KOPT-K1 (cell line): ENCODE results near the gene TRAPPC3.

Experiments
- H3K27ac ChIP-seq: fragments of 200-600 bp; sonication (generic); 2 replicates; pipeline ENCODE4 v1.5.1; 2016; ENCODE audit warnings: antibody characterized with exemption, mild to moderate bottlenecking, low read depth, low read length; ENCODE audit not compliant: poor library complexity, severe bottlenecking
- H3K36me3 ChIP-seq: fragments of 200-600 bp; sonication (generic); 2 replicates; pipeline ENCODE4 v1.5.1; 2017; ENCODE audit warnings: antibody characterized with exemption, mild to moderate bottlenecking, low read length, moderate library complexity; ENCODE audit not compliant: insufficient read depth
- H3K9me3 ChIP-seq: fragments of 200-600 bp; sonication (generic); 2 replicates; pipeline ENCODE4 v1.5.1; 2017; ENCODE audit warnings: antibody characterized with exemption, low read length, mild to moderate bottlenecking; ENCODE audit not compliant: insufficient read depth, poor library complexity, severe bottlenecking

Gene TRAPPC3

GRCh38 chr1:36111151-36111550 is 38.1 kb downstream of the TRAPPC3 start:
- Histone ChIP-seq H3K27ac (no peak overlapping the region), H3K36me3 (no peaks in the 10 kb centered on the region), H3K9me3 (no peaks in the 10 kb centered on the region)

- Histone ChIP-seq H3K36me3 (no peaks in the 10 kb centered on the region), H3K27ac (peak overlapping the region; percentile 34), H3K9me3 (no peaks in the 10 kb centered on the region)
Observed at GRCh38 chr1:36109041-36109679, 40.1 kb downstream of the TRAPPC3 start.

GRCh38 chr1:36108314-36108713 is 41.0 kb downstream of the TRAPPC3 start:
- Histone ChIP-seq H3K36me3 (no peaks in the 10 kb centered on the region), H3K9me3 (no peaks in the 10 kb centered on the region), H3K27ac (no peak overlapping the region)

GRCh38 chr1:36107394-36107793 is 41.9 kb downstream of the TRAPPC3 start:
- H3K9me3 ChIP-seq: no peaks in the 10 kb centered on the region
- no peak overlapping the region for H3K27ac ChIP-seq
- H3K36me3 ChIP-seq: no peaks in the 10 kb centered on the region

- no peak overlapping the region for H3K27ac ChIP-seq
- no peaks in the 10 kb centered on the region for H3K36me3 ChIP-seq
- H3K9me3 ChIP-seq: no peaks in the 10 kb centered on the region
Observed at GRCh38 chr1:36106269-36106668, 43.0 kb downstream of the TRAPPC3 start.

- Histone ChIP-seq H3K36me3 (peaks cover 3% of the 10 kb centered on the region; the same call in 1 of the 2 replicates), H3K27ac (no peak overlapping the region), H3K9me3 (no peaks in the 10 kb centered on the region)
Observed at GRCh38 chr1:36101546-36101945, 47.7 kb downstream of the TRAPPC3 start.

GRCh38 chr1:36100376-36100775 is 48.9 kb downstream of the TRAPPC3 start:
- no peak overlapping the region for H3K27ac ChIP-seq
- no peaks in the 10 kb centered on the region for H3K9me3 ChIP-seq
- peaks cover 14% of the 10 kb centered on the region for H3K36me3 ChIP-seq

GRCh38 chr1:36099681-36100341 is 49.5 kb downstream of the TRAPPC3 start:
- Histone ChIP-seq H3K9me3 (no peaks in the 10 kb centered on the region), H3K27ac (no peak overlapping the region), H3K36me3 (peaks cover 20% of the 10 kb centered on the region)

GRCh38 chr1:36098650-36099365 is 50.5 kb downstream of the TRAPPC3 start:
- Histone ChIP-seq H3K27ac (no peak overlapping the region), H3K36me3 (peaks cover 30% of the 10 kb centered on the region)

GRCh38 chr1:36097693-36098585 is 51.3 kb downstream of the TRAPPC3 start:
- peaks cover 38% of the 10 kb centered on the region for H3K36me3 ChIP-seq
- H3K9me3 ChIP-seq: no peaks in the 10 kb centered on the region
- no peak overlapping the region for H3K27ac ChIP-seq

More at GRCh38 chr1:36098650-36099365, 50.5 kb downstream of the TRAPPC3 start:
- no peaks in the 10 kb centered on the region for H3K9me3 ChIP-seq

GRCh38 chr1:36096500-36097432 is 52.5 kb downstream of the TRAPPC3 start:
- Histone ChIP-seq H3K27ac (no peak overlapping the region), H3K36me3 (peaks cover 50% of the 10 kb centered on the region), H3K9me3 (no peaks in the 10 kb centered on the region)

- no peak overlapping the region for H3K27ac ChIP-seq
- H3K9me3 ChIP-seq: no peaks in the 10 kb centered on the region
- peaks cover 59% of the 10 kb centered on the region for H3K36me3 ChIP-seq
Observed at GRCh38 chr1:36095760-36096405, 53.4 kb downstream of the TRAPPC3 start.

- no peak overlapping the region for H3K27ac ChIP-seq
- H3K36me3 ChIP-seq: peaks cover 61% of the 10 kb centered on the region
- H3K9me3 ChIP-seq: no peaks in the 10 kb centered on the region
Observed at GRCh38 chr1:36094621-36095061, 54.6 kb downstream of the TRAPPC3 start.
